GM10248 (cell line): ENCODE measurements around the gene APOM.

Experiments used
- CTCF ChIA-PET: fragments of 300-600 bp; sonication (Branson Sonifier 250); formaldehyde crosslinking; extraction: SDS; loops from one replicate; lab custom pipeline; 2021; ENCODE audit warnings: antibody characterized with exemption; lab: Yijun Ruan, JAX
- POLR2A ChIA-PET: fragments of 350-650 bp; sonication (Branson Sonifier 250); formaldehyde crosslinking; extraction: SDS; loops from one replicate; lab custom pipeline; 2020; ENCODE audit warnings: antibody characterized with exemption; lab: Yijun Ruan, JAX
- DNase-seq: peaks from one replicate; pipeline ENCODE4 v3.0.0; 2012; ENCODE audit errors: extremely low spot score
- CTCF ChIP-seq: IDR thresholded peaks from 2 replicates; pipeline ENCODE4 v1.5.1; 2012; ENCODE audit warnings: mild to moderate bottlenecking, low read depth; ENCODE audit errors: extremely low read depth, missing control alignments, control extremely low read depth

The APOM gene

DNA sequence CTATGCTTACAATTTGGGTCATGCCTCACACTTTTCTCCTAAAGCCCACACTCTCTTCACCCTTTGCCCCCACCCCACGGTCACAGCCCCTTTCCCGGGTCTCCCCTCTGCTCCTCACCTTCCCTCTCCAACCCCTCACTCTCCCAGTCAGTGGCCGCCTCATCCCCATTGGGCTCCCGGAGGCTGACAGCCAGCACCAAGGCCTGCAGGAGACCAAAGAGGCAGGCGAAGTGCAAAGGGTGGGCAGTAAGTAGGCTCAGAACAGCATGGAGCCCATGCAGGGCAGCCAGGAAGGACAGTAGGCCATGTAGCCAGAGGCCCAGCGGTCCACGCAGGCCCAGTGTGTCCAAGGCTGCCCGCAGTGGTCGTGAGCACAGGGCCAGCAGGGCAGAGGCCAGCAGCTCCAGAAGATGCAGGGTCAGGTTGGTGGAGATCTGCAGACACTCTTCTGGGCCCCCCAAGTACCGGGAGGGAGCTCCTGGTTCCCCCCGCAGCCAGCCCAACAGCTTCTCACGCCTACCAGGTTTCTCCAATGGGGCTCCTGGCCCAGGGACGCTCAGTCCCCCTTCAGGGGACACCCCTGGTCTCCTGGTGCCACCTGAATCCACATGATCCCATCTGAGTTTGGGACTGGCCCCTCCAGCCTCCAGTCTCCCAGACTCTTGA is 3.4 kb downstream of the APOM start:
- DNase-seq = no peak
- TF ChIP-seq CTCF = no peak
- ChIA-PET CTCF (no interaction called here), POLR2A (no interaction called here)

DNA sequence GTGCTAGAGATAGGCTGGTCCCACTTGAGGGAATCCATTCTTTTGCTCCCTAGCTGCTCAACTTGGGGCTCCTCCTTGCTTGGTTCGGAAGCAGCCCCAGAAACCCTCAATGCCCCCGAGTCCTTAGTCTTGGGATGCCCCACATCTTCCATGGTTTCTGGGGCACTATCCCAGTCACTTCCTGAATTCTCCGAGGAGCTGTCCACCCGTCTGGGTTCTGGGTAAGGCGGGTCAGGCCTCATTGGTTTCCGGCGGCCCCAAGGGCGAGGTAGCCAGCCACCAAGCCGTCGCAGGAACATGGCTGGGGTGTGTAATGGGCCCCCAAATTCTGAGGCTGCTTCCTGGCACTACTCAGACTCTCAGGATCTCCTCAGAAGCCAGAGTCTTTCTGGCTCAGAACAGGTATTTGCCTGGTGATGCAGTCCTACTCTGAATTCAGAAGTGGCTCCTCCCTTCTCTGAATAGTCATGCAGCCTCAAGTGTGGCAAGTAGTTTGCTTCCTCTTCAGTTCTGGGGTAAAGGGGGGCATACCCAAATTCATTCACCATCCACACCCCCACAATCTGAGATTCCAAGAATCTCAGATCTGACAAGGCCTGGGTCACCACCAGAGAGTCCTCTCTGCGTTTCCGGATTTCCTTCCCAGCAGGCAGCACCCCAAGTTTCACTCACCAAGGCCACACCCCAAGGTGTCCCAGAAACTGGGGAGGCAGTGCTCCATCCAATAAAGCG is 4.1 kb downstream of the APOM start:
- POLR2A ChIA-PET = interaction anchor here (0.7 to 1.0 kb wide), 3 partner anchors 7 to 168 kb away, joined by 3 to 6 read pairs (median 3); partner anchors contain the start of genes BAG6 and HSPA1B
- DNase-seq = no peak
- no peak for TF ChIP-seq CTCF
- CTCF ChIA-PET = interaction anchor here (0.8 to 1.7 kb wide), 2 partner anchors 63 to 71 kb away, joined by 3 read pairs; no protein-coding TSS in a partner anchor

- peak; percentile 86 for DNase-seq
- ChIA-PET POLR2A (interaction anchor here (0.6 to 1.0 kb wide), 5 partner anchors 8 to 755 kb away, joined by 3 to 6 read pairs (median 3); partner anchors contain the start of genes BAG6, HSPA1A, HSPA1B and HSPA1L), CTCF (interaction anchor here (0.8 to 4.2 kb wide), 6 partner anchors 8 to 228 kb away, joined by 3 to 27 read pairs (median 4); partner anchors contain the start of genes BAG6 and MSH5)
- TF ChIP-seq CTCF = no peak
Measured at GRCh38 chr6:31660381-31661261, 4.9 kb downstream of the APOM start, which contains the start of gene C6orf47. C6orf47 (minus strand) TSS chr6:31660778; CDS start chr6:31659947, 831 bp downstream.

DNA sequence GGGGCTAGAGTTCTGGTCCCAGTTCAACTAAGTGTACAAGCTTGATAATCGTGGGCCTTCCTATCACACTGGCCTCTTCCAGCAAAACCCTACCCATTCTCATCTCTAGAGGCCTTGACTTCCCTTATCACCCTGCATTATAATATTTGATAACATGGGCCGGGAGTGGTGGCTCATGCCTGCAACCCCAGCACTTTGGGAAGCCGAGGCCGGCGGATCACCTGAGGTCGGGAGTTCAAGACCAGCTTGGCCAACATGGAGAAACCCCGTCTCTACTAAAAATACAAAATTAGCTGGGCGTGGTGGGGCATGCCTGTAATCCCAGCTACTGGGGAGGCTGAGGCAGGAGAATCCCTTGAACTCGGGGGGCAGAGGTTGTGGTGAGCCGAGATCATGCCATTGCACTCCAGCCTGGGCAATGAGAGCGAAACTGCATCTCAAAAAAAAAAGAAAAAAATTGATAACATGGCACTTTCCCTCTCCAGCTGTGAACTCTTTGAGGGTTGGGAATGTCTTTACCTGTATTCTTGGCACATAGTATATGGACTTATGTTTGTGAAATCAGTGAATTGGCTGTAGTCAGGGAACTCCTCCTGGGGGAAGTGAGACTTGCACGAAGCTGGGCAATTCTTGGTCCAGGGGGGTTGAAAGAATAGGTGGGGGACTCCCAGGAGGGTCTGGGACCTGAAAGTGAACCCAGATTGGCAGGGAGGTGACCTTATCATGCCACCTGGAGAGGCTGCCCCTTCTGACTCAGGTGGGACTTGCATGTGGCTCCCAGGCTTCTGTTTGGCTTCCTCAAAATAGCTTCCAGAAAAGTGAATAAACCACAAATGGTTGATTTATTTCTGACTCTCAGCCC is 5.8 kb downstream of the APOM start:
- CTCF ChIA-PET = interaction anchor here (1.2 to 4.2 kb wide), 5 partner anchors 9 to 227 kb away, joined by 3 to 27 read pairs (median 6); partner anchors contain the start of genes BAG6 and MSH5
- POLR2A ChIA-PET = interaction anchor here (0.6 to 1.0 kb wide), 3 partner anchors 9 to 756 kb away, joined by 3 to 6 read pairs (median 3); partner anchors contain the start of genes BAG6, HSPA1A and HSPA1L
- DNase-seq = no peak
- TF ChIP-seq CTCF = no peak

DNA sequence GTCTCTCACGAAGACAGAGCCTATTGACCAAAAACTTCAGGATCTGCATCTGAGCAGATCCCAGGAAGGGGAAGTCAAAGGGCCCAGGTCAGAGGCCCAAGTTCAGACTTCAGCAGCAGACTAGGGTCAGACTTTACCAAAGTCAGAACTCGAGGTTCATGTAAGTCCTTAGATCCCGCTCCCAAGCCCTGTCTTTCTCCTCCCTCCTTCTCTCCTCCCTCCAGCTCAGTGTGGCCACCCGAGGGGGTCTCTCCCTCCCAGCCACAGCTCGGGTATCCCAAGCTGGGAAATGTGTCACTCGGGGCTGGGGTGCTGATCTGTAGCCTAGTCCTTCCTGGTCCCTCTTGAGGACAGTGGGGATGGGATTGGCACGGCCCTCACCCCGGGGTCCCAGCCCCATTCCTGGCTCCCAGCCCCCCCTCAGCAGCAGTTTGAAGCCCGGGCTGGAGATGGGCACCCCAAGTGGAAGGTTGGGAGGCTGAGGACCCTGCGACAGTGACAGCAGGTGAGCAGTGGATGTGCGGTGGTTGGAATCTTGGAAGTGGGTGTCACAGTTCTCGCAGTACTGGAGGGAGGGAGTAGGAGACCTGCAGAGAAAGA is 6.5 kb downstream of the APOM start:
- DNase-seq = no peak
- no peak for TF ChIP-seq CTCF
- POLR2A ChIA-PET = interaction anchor here (0.6 to 3.3 kb wide), 5 partner anchors 11 to 1039 kb away, joined by 3 to 15 read pairs (median 4); partner anchors contain the start of gene BAG6
- CTCF ChIA-PET = interaction anchor here (1.1 to 4.2 kb wide), 4 partner anchors 9 to 111 kb away, joined by 3 to 27 read pairs (median 9); partner anchors contain the start of genes BAG6 and MSH5
